Measurements from ENCODE around the gene ADCY5. TPM values are rescaled to one million over a fixed set of nuclear protein-coding genes. Genes with fewer than 3 reads are reported as not detected.

ADCY5 gene
- polyA plus RNA-seq, 2 of the 4 experiments (the other 2 are of a cell fraction): 0.57 to 0.68 TPM

DNA sequence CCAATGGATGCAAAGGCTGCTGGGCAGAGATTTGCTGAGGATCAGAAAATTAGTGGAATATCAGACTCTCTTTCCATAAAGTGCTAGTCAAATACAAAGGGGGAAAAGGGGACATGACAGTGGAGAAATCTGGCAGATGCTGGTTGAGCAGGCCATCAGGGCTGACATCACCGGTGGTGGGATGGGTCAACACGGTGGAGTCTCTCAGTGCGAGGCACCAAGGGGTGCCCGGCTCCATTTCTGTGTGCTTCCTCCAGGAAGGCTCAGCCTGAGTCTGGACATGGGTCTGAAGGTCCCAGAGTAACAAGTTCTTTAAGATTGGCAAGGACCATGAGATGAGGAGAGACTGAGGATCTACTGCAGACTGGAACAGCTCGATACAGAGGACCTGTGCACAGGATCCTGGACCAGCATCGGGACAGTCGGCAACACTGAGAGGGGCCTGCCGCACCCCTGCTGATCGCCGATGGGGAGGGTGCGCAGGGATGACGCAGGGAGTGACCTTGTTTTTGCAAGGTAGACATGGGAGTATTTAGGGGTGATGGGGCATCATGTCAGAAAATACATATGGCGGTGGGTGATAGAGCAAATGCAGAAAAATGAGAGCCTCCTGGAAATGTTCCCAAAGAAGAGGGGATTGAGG is 154.5 kb downstream of the ADCY5 start:
- DNase-seq (ENCODE audit: low read depth in 1 of 2, low spot score in 1 of 2) (no peak), ATAC-seq (no peak), FAIRE-seq (no peak)
- no peaks in the 10 kb centered on the region for H3K9me3 ChIP-seq
- ChIA-PET POLR2A (no interaction called here), CTCF (interaction anchor here (1.3 to 1.4 kb wide), 2 partner anchors 8 to 32 kb away, joined by 3 read pairs; no protein-coding TSS in a partner anchor)
- WGBS (ENCODE audit: missing lambda C conversion rate): 61% methylated on average over 13 of the region's 13 CpGs
- TF ChIP-seq GATA3 (IDR thresholded peaks at IDR 0.05; ENCODE audit: borderline replicate concordance) (no peak), RFX5 (IDR thresholded peaks at IDR 0.05) (no peak), ZC3H11A (IDR thresholded peaks at IDR 0.05) (no peak), RARB (CRISPR knock-in tag; IDR thresholded peaks at IDR 0.05) (no peak), NFE2L2 (conservative IDR thresholded peaks at IDR 0.05; ENCODE audit: low read length) (no peak), KDM1A (IDR thresholded peaks at IDR 0.05; ENCODE audit: low read depth) (no peak)
- H3K27ac ChIP-seq: no peak overlapping the region
- H3K4me2 ChIP-seq: no peak overlapping the region
- H3K4me1 ChIP-seq: peaks cover 12% of the 10 kb centered on the region
- H3K4me3 ChIP-seq: no peak overlapping the region

DNA sequence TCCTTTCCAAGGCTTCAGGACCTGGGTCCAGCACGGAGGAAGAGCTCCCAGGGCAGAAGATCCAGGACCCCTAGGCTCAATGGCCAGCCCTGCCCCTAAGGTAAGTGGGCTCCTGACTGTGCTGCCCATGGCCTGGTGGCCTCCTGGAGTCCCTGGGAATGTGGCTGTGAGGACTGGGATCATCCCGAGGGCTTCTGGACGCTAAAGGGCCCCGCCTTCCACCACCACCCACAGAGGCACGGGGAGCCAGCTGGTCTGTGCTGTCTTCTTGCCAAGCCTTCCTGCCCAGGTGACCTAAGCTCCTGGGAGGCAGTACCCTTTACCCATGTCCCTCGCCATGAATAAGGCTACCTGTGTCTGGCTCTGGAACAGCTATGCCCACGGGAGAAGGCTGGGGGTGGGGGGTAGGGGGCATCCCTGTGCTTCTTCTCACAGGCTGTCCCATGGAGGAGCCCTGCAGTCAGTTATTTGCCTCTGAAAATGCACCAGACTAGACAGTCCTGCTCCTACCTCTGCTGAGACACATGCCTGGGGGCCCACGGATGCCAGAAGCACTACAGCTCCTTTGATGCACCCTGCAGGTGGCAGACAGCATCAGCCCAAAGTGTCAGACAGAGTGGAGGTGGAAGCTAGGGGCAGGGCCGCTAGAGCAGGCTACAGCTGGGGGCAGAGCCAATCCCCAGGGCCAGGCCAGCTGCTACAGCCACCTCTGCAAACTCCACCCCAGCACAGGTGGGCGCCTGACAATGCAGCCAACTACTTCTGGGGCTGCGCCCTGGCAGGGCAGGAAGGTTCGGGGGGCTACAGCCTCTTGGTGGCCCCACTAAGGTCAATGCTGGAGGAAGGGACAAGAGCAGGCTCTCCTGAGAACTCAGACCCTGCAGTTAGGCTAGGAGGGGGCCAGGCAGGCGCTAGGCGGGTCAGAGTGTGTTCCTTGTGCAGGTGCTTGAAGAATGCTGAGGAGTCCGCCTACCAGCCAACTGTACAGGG is 156.3 kb downstream of the ADCY5 start:
- ChIA-PET POLR2A (no interaction called here), CTCF (interaction anchor here (0.7 to 1.3 kb wide), 2 partner anchors 11 to 423 kb away, joined by 3 to 4 read pairs; no protein-coding TSS in a partner anchor)
- no peaks in the 10 kb centered on the region for H3K4me1 ChIP-seq
- TF ChIP-seq, protein P1, sequence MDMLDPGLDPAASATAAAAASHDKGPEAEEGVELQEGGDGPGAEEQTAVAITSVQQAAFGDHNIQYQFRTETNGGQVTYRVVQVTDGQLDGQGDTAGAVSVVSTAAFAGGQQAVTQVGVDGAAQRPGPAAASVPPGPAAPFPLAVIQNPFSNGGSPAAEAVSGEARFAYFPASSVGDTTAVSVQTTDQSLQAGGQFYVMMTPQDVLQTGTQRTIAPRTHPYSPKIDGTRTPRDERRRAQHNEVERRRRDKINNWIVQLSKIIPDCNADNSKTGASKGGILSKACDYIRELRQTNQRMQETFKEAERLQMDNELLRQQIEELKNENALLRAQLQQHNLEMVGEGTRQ (IDR thresholded peaks at IDR 0.05): no peak
- TF ChIP-seq PHF8 (IDR thresholded peaks at IDR 0.05; ENCODE audit: borderline replicate concordance, low read depth): no peak
- TF ChIP-seq EHF (CRISPR knock-in tag; IDR thresholded peaks at IDR 0.05): no peak
- no peak for TF ChIP-seq KDM1A (IDR thresholded peaks at IDR 0.05; ENCODE audit: low read depth)
- no peak for TF ChIP-seq POLR2A (IDR thresholded peaks at IDR 0.05; ENCODE audit: low read length)
- TF ChIP-seq, protein P2, sequence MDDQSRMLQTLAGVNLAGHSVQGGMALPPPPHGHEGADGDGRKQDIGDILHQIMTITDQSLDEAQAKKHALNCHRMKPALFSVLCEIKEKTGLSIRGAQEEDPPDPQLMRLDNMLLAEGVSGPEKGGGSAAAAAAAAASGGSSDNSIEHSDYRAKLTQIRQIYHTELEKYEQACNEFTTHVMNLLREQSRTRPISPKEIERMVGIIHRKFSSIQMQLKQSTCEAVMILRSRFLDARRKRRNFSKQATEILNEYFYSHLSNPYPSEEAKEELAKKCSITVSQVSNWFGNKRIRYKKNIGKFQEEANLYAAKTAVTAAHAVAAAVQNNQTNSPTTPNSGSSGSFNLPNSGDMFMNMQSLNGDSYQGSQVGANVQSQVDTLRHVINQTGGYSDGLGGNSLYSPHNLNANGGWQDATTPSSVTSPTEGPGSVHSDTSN (IDR thresholded peaks at IDR 0.05): no peak
- no peak for TF ChIP-seq FOSL2 (IDR thresholded peaks at IDR 0.05)
- no peak for TF ChIP-seq FOSL2 (CRISPR knock-in tag; IDR thresholded peaks at IDR 0.05)
- TF ChIP-seq JUN (IDR thresholded peaks at IDR 0.05): no peak
- TF ChIP-seq, protein P3, sequence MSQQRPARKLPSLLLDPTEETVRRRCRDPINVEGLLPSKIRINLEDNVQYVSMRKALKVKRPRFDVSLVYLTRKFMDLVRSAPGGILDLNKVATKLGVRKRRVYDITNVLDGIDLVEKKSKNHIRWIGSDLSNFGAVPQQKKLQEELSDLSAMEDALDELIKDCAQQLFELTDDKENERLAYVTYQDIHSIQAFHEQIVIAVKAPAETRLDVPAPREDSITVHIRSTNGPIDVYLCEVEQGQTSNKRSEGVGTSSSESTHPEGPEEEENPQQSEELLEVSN (IDR thresholded peaks at IDR 0.05; ENCODE audit: borderline replicate concordance, low read depth): no peak
- TF ChIP-seq TP53 (CRISPR knock-in tag; IDR thresholded peaks at IDR 0.05): no peak
- ATAC-seq (no peak), FAIRE-seq (no peak), DNase-seq (ENCODE audit: low read depth in 1 of 2, low spot score in 1 of 2) (no peak)
- H3K9me3 ChIP-seq: no peaks in the 10 kb centered on the region
- no peak overlapping the region for H3K4me2 ChIP-seq
- no peak overlapping the region for H3K4me3 ChIP-seq
- no peak overlapping the region for H3K27ac ChIP-seq
- 21% methylated on average over 7 of the region's 15 CpGs for WGBS (ENCODE audit: missing lambda C conversion rate)

DNA sequence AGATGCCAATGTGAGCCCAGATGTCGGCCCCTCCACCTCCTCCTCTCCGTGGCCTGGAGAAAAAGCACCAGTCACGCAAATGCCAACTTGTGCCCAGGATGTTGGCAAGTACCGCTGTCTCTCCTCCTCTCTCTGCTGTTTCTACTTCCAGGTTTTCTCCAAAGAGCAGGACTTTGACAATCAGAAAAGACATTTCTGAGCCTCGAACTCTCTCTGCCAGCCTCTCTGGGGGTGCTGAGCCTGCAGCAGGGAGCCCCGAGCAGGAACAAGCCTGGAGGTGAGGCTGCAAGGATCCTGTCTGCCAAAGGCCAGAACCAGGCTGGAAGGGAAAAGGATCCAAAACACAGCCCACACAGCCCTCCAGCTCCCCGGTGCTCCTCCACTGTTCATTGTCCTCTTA is 157.5 kb downstream of the ADCY5 start:
- Histone ChIP-seq H3K4me2 (no peak overlapping the region), H3K9me3 (no peaks in the 10 kb centered on the region), H3K27ac (no peak overlapping the region), H3K4me3 (no peak overlapping the region), H3K4me1 (no peaks in the 10 kb centered on the region)
- ATAC-seq: no peak
- DNase-seq (ENCODE audit: low read depth in 1 of 2, low spot score in 1 of 2): no peak
- ChIA-PET CTCF (interaction anchor here (0.6 to 1.2 kb wide), 2 partner anchors 9 to 27 kb away, joined by 3 read pairs; no protein-coding TSS in a partner anchor), POLR2A (no interaction called here)
- WGBS (ENCODE audit: missing lambda C conversion rate): 34% methylated on average over 7 of the region's 7 CpGs
- no peak for FAIRE-seq
- TF ChIP-seq JUNB (IDR thresholded peaks at IDR 0.05): no peak
- TF ChIP-seq ZSCAN20 (CRISPR knock-in tag; IDR thresholded peaks at IDR 0.05): no peak
- TF ChIP-seq, protein P2 (IDR thresholded peaks at IDR 0.05): no peak
- TF ChIP-seq NFE2L2 (conservative IDR thresholded peaks at IDR 0.05; ENCODE audit: low read length): no peak
- TF ChIP-seq CBX8 (IDR thresholded peaks at IDR 0.05): no peak
- TF ChIP-seq SREBF2 (IDR thresholded peaks at IDR 0.05): no peak
- TF ChIP-seq MAFK (IDR thresholded peaks at IDR 0.05; ENCODE audit: partially characterized antibody): no peak
- TF ChIP-seq, protein P4, sequence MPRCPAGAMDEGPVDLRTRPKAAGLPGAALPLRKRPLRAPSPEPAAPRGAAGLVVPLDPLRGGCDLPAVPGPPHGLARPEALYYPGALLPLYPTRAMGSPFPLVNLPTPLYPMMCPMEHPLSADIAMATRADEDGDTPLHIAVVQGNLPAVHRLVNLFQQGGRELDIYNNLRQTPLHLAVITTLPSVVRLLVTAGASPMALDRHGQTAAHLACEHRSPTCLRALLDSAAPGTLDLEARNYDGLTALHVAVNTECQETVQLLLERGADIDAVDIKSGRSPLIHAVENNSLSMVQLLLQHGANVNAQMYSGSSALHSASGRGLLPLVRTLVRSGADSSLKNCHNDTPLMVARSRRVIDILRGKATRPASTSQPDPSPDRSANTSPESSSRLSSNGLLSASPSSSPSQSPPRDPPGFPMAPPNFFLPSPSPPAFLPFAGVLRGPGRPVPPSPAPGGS (IDR thresholded peaks at IDR 0.05): no peak
- TF ChIP-seq, protein P5, sequence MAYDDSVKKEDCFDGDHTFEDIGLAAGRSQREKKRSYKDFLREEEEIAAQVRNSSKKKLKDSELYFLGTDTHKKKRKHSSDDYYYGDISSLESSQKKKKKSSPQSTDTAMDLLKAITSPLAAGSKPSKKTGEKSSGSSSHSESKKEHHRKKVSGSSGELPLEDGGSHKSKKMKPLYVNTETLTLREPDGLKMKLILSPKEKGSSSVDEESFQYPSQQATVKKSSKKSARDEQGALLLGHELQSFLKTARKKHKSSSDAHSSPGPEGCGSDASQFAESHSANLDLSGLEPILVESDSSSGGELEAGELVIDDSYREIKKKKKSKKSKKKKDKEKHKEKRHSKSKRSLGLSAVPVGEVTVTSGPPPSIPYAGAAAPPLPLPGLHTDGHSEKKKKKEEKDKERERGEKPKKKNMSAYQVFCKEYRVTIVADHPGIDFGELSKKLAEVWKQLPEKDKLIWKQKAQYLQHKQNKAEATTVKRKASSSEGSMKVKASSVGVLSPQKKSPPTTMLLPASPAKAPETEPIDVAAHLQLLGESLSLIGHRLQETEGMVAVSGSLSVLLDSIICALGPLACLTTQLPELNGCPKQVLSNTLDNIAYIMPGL (CRISPR knock-in tag; IDR thresholded peaks at IDR 0.05; ENCODE audit: borderline replicate concordance): no peak
- no peak for TF ChIP-seq EHF (CRISPR knock-in tag; IDR thresholded peaks at IDR 0.05)

Measured in A549 (cell line).